HEK293 (cell line): ENCODE measurements around the gene CCDC78.
A peak's percentile ranks its signal among the peaks of the same experiment; 100 is the strongest.

Experiments
- CTCF ChIA-PET: fragments of 350-600 bp; formaldehyde crosslinking; extraction: SDS; loops from one replicate; lab custom pipeline; 2021; ENCODE audit warnings: antibody characterized with exemption; lab: Yijun Ruan, JAX
- POLR2A ChIA-PET: fragments of 300-600 bp; formaldehyde crosslinking; extraction: SDS; loops from one replicate; lab custom pipeline; 2020; ENCODE audit warnings: antibody characterized with exemption, inconsistent platforms; lab: Yijun Ruan, JAX
- H3K27ac ChIP-seq: fragments of 200-500 bp; sonication (Bioruptor generic); 2 replicates; pipeline ENCODE4 v1.5.1; 2014; ENCODE audit warnings: low read depth, low read length, control low read depth, inconsistent platforms; ENCODE audit errors: extremely low read depth
- H3K36me3 ChIP-seq, 2 experiments: fragments of 200-500 bp in 1 of 2; sonication (Bioruptor generic) in 1 of 2; 1 replicate in 1 of 2; 2 replicates in 1 of 2; pipeline ENCODE4 v1.5.1; 2014 to 2017; ENCODE audit warnings: inconsistent platforms in 2 of 2, low read length in 2 of 2; ENCODE audit not compliant: control insufficient read depth in 2 of 2, insufficient read depth in 1 of 2
- H3K4me1 ChIP-seq: fragments of 200-500 bp; sonication (Bioruptor generic); 2 replicates; pipeline ENCODE4 v1.5.1; 2014; ENCODE audit warnings: mild to moderate bottlenecking, low read length, inconsistent platforms; ENCODE audit not compliant: control insufficient read depth, insufficient read depth
- H3K4me3 ChIP-seq: 2 replicates; pipeline ENCODE4 v1.5.1; 2011; ENCODE audit warnings: low read depth, mild to moderate bottlenecking, control low read depth, low read length, moderate library complexity
- H3K9me3 ChIP-seq: fragments of 200-500 bp; sonication (Bioruptor generic); 2 replicates; pipeline ENCODE4 v1.5.1; 2014; ENCODE audit warnings: low read depth, low read length, inconsistent platforms; ENCODE audit not compliant: control insufficient read depth, insufficient read depth
- FEZF1 ChIP-seq: fragments of 450-650 bp; formaldehyde crosslinking; IDR thresholded peaks from 2 replicates; pipeline ENCODE4 v1.5.1; 2016; ENCODE audit warnings: missing biosample characterization, missing genetic modification characterization
- KLF10 ChIP-seq: fragments of 450-650 bp; IDR thresholded peaks from 2 replicates; pipeline ENCODE4 v1.5.1; 2018; ENCODE audit warnings: missing biosample characterization, mild to moderate bottlenecking, missing genetic modification characterization
- RBAK ChIP-seq: fragments of 450-650 bp; formaldehyde crosslinking; IDR thresholded peaks from 2 replicates; pipeline ENCODE4 v1.5.1; 2016; ENCODE audit warnings: missing biosample characterization, missing genetic modification characterization
- YY1 ChIP-seq: fragments of 450-650 bp; formaldehyde crosslinking; IDR thresholded peaks from 2 replicates; pipeline ENCODE4 v1.5.1; 2018; ENCODE audit warnings: missing biosample characterization, missing genetic modification characterization
- ZIC2 ChIP-seq: fragments of 450-650 bp; formaldehyde crosslinking; IDR thresholded peaks from 2 replicates; pipeline ENCODE4 v1.5.1; 2016; ENCODE audit warnings: missing biosample characterization, missing genetic modification characterization
- ZNF133 ChIP-seq: fragments of 450-650 bp; formaldehyde crosslinking; IDR thresholded peaks from 2 replicates; pipeline ENCODE4 v1.5.1; 2016; ENCODE audit warnings: missing biosample characterization, missing genetic modification characterization
- ZNF155 ChIP-seq: fragments of 450-650 bp; formaldehyde crosslinking; IDR thresholded peaks from 2 replicates; pipeline ENCODE4 v1.5.1; 2016; ENCODE audit warnings: missing biosample characterization, missing genetic modification characterization
- ZNF16 ChIP-seq: fragments of 450-650 bp; formaldehyde crosslinking; IDR thresholded peaks from 2 replicates; pipeline ENCODE4 v1.5.1; 2016; ENCODE audit warnings: low read depth, missing biosample characterization, missing genetic modification characterization
- ZNF311 ChIP-seq: fragments of 450-650 bp; formaldehyde crosslinking; IDR thresholded peaks from 2 replicates; pipeline ENCODE4 v1.5.1; 2017; ENCODE audit warnings: missing biosample characterization, missing genetic modification characterization, borderline replicate concordance
- ZNF335 ChIP-seq: fragments of 450-650 bp; formaldehyde crosslinking; conservative IDR thresholded peaks from 2 replicates; pipeline ENCODE4 v1.5.1; 2016; ENCODE audit warnings: missing biosample characterization, missing genetic modification characterization
- ZNF341 ChIP-seq: fragments of 450-650 bp; formaldehyde crosslinking; IDR thresholded peaks from 2 replicates; pipeline ENCODE4; 2016; ENCODE audit warnings: low read depth, missing biosample characterization, missing genetic modification characterization
- ZNF501 ChIP-seq: fragments of 450-650 bp; formaldehyde crosslinking; IDR thresholded peaks from 2 replicates; pipeline ENCODE4 v1.5.1; 2016; ENCODE audit warnings: missing biosample characterization, missing genetic modification characterization
- ZNF629 ChIP-seq: fragments of 450-650 bp; formaldehyde crosslinking; IDR thresholded peaks from 2 replicates; pipeline ENCODE4 v1.5.1; 2017; ENCODE audit warnings: missing biosample characterization, missing genetic modification characterization
- ZNF791 ChIP-seq: fragments of 450-650 bp; formaldehyde crosslinking; IDR thresholded peaks from 2 replicates; pipeline ENCODE4 v1.5.1; 2016; ENCODE audit warnings: missing biosample characterization, missing genetic modification characterization
- ZXDB ChIP-seq: fragments of 450-650 bp; formaldehyde crosslinking; IDR thresholded peaks from 2 replicates; pipeline ENCODE4 v1.5.1; 2016; ENCODE audit warnings: missing biosample characterization, missing genetic modification characterization
- TF ChIP-seq, protein P1 (sequence below): fragments of 450-650 bp; formaldehyde crosslinking; conservative IDR thresholded peaks from 2 replicates; pipeline ENCODE4 v1.5.1; 2016; ENCODE audit warnings: low read depth, missing biosample characterization, missing genetic modification characterization
- TF ChIP-seq, protein P2 (sequence below): fragments of 450-650 bp; formaldehyde crosslinking; IDR thresholded peaks from 2 replicates; pipeline ENCODE4 v1.5.1; 2016; ENCODE audit warnings: missing biosample characterization, missing genetic modification characterization
- TF ChIP-seq, protein P3 (sequence below): fragments of 450-650 bp; formaldehyde crosslinking; IDR thresholded peaks from 2 replicates; pipeline ENCODE4 v1.5.1; 2016; ENCODE audit warnings: missing biosample characterization, missing genetic modification characterization
- TF ChIP-seq, protein P4 (sequence below): fragments of 450-650 bp; formaldehyde crosslinking; IDR thresholded peaks from 2 replicates; pipeline ENCODE4 v1.5.1; 2016; ENCODE audit warnings: missing biosample characterization, missing genetic modification characterization
- TF ChIP-seq, protein P5 (sequence below): fragments of 450-650 bp; formaldehyde crosslinking; IDR thresholded peaks from 2 replicates; pipeline ENCODE4 v1.5.1; 2016; ENCODE audit warnings: missing biosample characterization, missing genetic modification characterization
- TF ChIP-seq, protein P6 (sequence below): fragments of 450-650 bp; formaldehyde crosslinking; IDR thresholded peaks from 2 replicates; pipeline ENCODE4 v1.5.1; 2017; ENCODE audit warnings: missing biosample characterization, missing genetic modification characterization
- TF ChIP-seq, protein P7 (sequence below): fragments of 450-650 bp; formaldehyde crosslinking; IDR thresholded peaks from 2 replicates; pipeline ENCODE4 v1.5.1; 2017; ENCODE audit warnings: missing biosample characterization, missing genetic modification characterization

Gene CCDC78

DNA sequence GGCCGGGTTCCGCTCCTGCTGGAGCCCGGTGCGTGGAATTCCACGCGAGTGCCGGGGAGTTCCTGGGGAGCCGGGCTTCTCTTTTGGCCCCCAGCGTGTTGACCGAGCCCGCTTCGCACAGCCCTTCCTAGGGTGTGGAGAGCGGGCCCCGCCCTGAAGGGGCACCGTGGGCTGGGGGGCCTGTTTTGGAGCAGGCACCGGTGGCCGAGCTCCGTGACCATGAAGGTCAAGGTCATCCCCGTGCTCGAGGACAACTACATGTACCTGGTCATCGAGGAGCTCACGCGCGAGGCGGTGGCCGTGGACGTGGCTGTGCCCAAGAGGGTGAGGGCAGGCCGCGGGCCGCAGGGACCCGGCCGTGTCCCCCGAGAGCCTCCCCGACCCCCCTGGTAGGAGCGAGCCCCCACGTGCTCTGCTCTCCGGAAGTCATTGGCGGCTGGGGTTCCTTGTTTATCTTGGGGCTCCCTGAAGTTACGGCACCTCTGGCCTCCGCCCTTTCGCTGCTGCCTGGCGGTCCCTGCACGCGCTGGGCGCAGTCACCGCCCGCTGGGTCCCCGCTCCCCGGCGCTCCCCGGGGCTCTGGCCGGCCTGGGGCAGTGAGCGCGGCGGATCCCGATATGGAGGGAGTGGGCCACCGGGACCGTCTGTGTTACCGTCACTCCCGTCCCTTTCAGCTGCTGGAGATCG is 1.2 kb upstream of the CCDC78 start:
- ChIA-PET POLR2A (interaction anchor here (1.0 to 1.8 kb wide), 9 partner anchors 8 to 61 kb away, joined by 3 to 11 read pairs (median 4); partner anchors contain the start of genes CHTF18, METRN, RPUSD1 and WDR24), CTCF (interaction anchor here (1.6 kb wide), 1 partner anchor 16 kb away, joined by 5 read pairs; no protein-coding TSS in a partner anchor)
- H3K4me1 ChIP-seq, result peaks cover 4% of the 10 kb centered on the region; the same call in 1 of the 2 replicates
- peak overlapping the region; percentile 15 for H3K4me3 ChIP-seq
- H3K36me3 ChIP-seq, result peaks cover under 1 to 20% of the 10 kb centered on the region in 2 experiments; a peak in 2 of 3 replicates
- H3K27ac ChIP-seq, result peak overlapping the region; percentile 11; the same call in 1 of the 2 replicates
- no peaks in the 10 kb centered on the region for H3K9me3 ChIP-seq
- TF ChIP-seq ZNF791 (tag by site-specific recombination) (no peak), ZNF311 (tag by site-specific recombination) (no peak), ZNF629 (tag by site-specific recombination) (peak; percentile 44; the same call in 1 of the 2 replicates), ZNF335 (tag by site-specific recombination) (peak; percentile 76), RBAK (no peak), ZNF16 (tag by site-specific recombination) (no peak), ZXDB (tag by site-specific recombination) (peak; percentile 50; the same call in 1 of the 2 replicates), ZNF155 (no peak), ZNF501 (tag by site-specific recombination) (0 out of 2 replicates have a peak, but pooled peaks have one; percentile 31), ZIC2 (tag by site-specific recombination) (peak; percentile 90), ZNF341 (tag by site-specific recombination) (no peak), KLF10 (tag by site-specific recombination) (0 out of 2 replicates have a peak, but pooled peaks have one; percentile 21), FEZF1 (tag by site-specific recombination) (no peak), ZNF133 (tag by site-specific recombination) (no peak), YY1 (tag by site-specific recombination) (0 out of 2 replicates have a peak, but pooled peaks have one; percentile 8)
- TF ChIP-seq, protein P1, sequence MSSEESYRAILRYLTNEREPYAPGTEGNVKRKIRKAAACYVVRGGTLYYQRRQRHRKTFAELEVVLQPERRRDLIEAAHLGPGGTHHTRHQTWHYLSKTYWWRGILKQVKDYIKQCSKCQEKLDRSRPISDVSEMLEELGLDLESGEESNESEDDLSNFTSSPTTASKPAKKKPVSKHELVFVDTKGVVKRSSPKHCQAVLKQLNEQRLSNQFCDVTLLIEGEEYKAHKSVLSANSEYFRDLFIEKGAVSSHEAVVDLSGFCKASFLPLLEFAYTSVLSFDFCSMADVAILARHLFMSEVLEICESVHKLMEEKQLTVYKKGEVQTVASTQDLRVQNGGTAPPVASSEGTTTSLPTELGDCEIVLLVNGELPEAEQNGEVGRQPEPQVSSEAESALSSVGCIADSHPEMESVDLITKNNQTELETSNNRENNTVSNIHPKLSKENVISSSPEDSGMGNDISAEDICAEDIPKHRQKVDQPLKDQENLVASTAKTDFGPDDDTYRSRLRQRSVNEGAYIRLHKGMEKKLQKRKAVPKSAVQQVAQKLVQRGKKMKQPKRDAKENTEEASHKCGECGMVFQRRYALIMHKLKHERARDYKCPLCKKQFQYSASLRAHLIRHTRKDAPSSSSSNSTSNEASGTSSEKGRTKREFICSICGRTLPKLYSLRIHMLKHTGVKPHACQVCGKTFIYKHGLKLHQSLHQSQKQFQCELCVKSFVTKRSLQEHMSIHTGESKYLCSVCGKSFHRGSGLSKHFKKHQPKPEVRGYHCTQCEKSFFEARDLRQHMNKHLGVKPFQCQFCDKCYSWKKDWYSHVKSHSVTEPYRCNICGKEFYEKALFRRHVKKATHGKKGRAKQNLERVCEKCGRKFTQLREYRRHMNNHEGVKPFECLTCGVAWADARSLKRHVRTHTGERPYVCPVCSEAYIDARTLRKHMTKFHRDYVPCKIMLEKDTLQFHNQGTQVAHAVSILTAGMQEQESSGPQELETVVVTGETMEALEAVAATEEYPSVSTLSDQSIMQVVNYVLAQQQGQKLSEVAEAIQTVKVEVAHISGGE (tag by site-specific recombination), result 0 out of 2 replicates have a peak, but pooled peaks have one; percentile 26
- TF ChIP-seq, protein P2, sequence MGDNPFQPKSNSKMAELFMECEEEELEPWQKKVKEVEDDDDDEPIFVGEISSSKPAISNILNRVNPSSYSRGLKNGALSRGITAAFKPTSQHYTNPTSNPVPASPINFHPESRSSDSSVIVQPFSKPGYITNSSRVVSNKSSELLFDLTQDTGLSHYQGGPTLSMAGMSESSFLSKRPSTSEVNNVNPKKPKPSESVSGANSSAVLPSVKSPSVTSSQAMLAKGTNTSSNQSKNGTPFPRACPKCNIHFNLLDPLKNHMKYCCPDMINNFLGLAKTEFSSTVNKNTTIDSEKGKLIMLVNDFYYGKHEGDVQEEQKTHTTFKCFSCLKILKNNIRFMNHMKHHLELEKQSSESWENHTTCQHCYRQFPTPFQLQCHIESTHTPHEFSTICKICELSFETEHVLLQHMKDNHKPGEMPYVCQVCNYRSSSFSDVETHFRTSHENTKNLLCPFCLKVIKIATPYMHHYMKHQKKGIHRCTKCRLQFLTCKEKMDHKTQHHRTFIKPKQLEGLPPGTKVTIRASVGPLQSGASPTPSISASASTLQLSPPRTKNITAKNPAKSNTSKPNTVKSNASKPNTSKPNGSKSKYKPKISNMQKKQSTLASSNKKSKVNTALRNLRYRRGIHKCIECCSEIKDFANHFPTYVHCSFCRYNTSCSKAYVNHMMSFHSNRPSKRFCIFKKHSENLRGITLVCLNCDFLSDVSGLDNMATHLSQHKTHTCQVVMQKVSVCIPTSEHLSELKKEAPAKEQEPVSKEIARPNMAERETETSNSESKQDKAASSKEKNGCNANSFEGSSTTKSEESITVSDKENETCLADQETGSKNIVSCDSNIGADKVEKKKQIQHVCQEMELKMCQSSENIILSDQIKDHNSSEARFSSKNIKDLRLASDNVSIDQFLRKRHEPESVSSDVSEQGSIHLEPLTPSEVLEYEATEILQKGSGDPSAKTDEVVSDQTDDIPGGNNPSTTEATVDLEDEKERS, result no peak
- TF ChIP-seq, protein P3, sequence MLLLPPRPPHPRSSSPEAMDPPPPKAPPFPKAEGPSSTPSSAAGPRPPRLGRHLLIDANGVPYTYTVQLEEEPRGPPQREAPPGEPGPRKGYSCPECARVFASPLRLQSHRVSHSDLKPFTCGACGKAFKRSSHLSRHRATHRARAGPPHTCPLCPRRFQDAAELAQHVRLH, result 0 out of 2 replicates have a peak, but pooled peaks have one; percentile 21
- TF ChIP-seq, protein P4, sequence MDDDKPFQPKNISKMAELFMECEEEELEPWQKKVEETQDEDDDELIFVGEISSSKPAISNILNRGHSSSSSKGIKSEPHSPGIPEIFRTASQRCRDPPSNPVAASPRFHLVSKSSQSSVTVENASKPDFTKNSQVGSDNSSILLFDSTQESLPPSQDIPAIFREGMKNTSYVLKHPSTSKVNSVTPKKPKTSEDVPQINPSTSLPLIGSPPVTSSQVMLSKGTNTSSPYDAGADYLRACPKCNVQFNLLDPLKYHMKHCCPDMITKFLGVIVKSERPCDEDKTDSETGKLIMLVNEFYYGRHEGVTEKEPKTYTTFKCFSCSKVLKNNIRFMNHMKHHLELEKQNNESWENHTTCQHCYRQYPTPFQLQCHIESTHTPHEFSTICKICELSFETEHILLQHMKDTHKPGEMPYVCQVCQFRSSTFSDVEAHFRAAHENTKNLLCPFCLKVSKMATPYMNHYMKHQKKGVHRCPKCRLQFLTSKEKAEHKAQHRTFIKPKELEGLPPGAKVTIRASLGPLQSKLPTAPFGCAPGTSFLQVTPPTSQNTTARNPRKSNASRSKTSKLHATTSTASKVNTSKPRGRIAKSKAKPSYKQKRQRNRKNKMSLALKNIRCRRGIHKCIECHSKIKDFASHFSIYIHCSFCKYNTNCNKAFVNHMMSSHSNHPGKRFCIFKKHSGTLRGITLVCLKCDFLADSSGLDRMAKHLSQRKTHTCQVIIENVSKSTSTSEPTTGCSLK (tag by site-specific recombination), result no peak
- TF ChIP-seq, protein P5, sequence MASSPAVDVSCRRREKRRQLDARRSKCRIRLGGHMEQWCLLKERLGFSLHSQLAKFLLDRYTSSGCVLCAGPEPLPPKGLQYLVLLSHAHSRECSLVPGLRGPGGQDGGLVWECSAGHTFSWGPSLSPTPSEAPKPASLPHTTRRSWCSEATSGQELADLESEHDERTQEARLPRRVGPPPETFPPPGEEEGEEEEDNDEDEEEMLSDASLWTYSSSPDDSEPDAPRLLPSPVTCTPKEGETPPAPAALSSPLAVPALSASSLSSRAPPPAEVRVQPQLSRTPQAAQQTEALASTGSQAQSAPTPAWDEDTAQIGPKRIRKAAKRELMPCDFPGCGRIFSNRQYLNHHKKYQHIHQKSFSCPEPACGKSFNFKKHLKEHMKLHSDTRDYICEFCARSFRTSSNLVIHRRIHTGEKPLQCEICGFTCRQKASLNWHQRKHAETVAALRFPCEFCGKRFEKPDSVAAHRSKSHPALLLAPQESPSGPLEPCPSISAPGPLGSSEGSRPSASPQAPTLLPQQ, result no peak
- TF ChIP-seq, protein P6, sequence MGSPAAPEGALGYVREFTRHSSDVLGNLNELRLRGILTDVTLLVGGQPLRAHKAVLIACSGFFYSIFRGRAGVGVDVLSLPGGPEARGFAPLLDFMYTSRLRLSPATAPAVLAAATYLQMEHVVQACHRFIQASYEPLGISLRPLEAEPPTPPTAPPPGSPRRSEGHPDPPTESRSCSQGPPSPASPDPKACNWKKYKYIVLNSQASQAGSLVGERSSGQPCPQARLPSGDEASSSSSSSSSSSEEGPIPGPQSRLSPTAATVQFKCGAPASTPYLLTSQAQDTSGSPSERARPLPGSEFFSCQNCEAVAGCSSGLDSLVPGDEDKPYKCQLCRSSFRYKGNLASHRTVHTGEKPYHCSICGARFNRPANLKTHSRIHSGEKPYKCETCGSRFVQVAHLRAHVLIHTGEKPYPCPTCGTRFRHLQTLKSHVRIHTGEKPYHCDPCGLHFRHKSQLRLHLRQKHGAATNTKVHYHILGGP (tag by site-specific recombination), result no peak
- TF ChIP-seq, protein P7, sequence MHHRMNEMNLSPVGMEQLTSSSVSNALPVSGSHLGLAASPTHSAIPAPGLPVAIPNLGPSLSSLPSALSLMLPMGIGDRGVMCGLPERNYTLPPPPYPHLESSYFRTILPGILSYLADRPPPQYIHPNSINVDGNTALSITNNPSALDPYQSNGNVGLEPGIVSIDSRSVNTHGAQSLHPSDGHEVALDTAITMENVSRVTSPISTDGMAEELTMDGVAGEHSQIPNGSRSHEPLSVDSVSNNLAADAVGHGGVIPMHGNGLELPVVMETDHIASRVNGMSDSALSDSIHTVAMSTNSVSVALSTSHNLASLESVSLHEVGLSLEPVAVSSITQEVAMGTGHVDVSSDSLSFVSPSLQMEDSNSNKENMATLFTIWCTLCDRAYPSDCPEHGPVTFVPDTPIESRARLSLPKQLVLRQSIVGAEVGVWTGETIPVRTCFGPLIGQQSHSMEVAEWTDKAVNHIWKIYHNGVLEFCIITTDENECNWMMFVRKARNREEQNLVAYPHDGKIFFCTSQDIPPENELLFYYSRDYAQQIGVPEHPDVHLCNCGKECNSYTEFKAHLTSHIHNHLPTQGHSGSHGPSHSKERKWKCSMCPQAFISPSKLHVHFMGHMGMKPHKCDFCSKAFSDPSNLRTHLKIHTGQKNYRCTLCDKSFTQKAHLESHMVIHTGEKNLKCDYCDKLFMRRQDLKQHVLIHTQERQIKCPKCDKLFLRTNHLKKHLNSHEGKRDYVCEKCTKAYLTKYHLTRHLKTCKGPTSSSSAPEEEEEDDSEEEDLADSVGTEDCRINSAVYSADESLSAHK (tag by site-specific recombination), result no peak
